HG03139 (cell line): ENCODE results near the gene TFF3.

Experiments
- ATAC-seq: cut with Tn5 transposase; IDR thresholded peaks from one replicate; pipeline ENCODE4 v1.9.1; 2021; ENCODE audit not compliant: unreplicated experiment

Gene TFF3

DNA sequence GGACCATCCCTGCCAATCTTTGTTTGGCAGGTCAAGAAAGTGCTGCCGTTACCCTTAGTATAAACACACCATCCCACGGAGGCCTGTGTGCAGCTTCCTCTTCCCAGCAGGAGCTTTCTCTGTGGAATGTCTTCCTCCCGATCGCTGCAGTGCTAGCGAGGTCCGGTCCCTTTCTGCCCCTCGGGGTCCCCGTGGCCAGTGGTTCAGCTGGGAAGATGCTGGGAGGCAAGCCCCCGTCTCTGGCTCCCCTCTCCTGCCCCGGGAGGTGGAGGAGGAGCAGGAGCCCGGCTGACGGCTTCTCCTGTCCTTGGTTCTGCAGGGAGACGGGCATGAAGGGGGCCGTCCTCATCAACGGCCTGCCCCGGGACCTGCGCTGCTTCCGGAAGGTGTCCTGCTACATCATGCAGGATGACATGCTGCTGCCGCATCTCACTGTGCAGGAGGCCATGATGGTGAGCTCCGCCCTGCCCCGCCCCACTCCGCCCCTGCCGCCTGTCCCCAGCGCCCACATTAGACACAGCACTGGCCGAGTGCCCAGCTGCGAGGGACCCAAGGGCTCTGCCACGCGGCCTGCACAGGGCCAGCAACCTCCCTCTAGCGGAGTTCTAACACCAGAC is 42.1 kb downstream of the TFF3 start:
- ATAC-seq: no peak

DNA sequence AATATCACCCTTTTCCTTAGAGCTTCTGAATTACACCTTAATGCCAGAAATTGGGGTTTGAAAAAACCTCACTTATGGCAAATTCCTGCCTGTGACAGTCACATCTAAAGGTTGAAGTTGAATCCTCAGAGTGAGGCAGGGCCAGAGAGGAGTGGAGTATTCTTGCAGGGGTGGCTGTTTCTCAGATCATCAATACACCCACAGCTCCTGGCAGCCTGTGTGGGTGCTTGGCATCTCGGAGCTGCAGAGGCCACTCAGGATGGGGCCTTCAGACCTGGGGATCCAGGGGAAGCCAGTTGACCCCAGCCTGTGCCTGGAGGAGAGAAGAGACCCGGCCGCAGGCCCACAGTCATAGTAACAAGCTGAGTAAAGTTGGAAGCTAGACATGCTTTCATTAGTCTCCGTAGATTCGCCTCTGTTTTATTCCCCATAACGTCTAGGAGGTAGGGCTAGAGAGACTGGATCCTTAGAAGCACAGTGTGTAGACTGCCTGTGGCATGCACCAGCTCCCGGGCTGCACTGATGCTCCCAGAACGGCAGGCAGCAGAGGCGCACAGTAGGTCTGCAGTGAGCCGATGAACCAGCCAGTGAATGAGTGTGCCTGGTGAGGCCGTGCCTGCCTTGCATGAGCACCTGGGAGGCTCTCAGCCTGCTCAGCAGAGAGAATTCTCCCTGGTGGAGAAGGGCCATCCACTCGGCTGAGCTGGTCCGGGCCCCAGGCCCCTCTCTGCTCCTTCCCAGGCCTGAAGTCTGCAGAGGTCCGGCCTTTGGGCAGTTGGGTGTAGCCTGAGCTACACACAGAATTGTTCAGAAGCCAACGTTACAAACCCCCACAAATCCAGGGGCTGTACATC is 42.9 kb downstream of the TFF3 start:
- no peak for ATAC-seq

DNA sequence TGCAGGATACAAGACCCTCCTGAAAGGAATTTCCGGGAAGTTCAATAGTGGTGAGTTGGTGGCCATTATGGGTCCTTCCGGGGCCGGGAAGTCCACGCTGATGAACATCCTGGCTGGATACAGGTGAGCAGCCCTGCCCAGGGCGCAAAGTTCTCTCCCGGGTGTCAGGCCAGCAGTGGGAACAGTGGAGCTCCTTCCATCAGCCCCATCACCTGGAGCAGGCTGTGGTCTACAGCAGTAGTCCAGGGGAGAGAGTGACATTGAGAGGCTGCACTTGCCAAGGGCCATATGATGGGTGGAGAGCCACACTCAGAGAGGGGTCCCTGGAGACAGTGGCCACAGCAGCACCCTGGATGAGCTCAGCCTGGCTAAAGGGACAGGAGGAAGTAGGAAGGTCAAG is 44.1 kb downstream of the TFF3 start:
- no peak for ATAC-seq

DNA sequence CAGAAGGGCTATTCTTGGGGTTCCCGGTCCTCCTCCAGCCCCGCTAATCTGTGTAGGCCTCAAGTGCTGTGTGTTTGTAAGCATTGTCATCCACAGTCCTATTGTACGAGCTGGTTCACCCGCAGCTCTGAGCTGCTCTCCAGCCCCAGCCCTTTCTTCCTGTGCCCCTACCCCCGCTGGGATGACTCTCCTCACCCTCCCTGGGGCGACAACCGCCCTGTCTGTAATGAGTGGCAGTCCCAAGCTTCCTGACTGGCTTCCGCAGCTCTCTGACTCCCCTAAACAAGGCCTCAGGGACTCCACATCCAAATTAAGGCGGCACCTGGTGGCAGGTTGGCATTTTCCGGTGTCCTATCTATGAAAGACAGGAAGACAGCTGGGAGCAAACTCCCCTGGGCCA is 45.8 kb downstream of the TFF3 start:
- no peak for ATAC-seq

DNA sequence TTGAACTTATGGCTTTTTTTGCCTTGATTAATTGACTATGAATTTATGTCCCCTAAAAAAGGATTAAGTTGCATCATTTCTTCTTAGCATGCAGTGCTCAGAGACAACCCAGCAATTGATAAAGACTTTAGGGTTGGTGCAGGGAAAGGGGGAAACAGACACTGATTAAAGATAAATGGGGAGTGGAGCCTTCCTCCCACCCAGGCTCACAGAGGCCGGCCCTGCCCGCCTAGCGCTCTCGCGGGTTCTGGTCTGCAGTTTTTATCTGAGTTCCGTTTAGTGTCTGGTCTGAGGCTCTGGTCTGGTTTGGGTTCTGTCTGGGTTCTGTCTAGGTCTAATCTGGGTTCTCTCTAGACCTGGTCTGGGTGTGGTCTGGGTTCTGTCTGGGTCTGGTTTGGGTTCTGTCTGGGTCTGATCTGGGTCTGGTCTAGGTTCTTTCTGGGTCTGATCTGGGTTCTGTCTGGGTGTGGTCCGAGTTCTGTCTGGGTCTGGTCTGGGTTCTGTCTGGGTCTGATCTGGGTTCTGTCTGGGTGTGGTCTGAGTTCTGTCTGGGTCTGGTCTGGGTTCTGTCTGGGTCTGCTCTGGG is 48.1 kb downstream of the TFF3 start:
- ATAC-seq: no peak

DNA sequence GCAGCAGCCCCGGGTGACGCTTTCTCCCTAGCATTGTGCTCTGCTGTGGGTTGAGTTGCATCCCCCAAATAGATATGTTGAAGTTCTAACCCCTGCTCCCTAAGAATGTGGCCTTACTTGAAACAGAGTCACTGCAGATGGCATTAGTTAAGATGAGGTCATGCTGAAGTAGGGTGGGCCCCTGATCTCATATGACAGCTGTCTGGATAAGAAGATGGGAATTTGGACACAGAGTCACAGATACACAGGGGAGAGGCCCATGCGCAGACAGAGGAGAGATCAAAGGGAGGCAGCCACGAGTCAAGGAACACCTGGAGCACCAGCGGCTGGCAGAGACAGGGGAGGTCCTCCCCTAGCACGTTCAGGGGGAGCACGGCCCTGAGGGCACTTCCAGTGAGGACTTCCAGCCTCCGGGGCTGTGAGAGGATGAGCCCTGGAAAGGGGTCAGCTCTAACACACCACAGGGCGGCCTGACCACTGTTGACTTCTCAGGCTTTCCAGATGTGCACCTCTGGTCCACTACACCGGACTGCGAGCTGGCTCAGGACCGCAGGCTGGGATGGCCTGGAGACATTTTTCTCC is 49.9 kb downstream of the TFF3 start:
- ATAC-seq: no peak

DNA sequence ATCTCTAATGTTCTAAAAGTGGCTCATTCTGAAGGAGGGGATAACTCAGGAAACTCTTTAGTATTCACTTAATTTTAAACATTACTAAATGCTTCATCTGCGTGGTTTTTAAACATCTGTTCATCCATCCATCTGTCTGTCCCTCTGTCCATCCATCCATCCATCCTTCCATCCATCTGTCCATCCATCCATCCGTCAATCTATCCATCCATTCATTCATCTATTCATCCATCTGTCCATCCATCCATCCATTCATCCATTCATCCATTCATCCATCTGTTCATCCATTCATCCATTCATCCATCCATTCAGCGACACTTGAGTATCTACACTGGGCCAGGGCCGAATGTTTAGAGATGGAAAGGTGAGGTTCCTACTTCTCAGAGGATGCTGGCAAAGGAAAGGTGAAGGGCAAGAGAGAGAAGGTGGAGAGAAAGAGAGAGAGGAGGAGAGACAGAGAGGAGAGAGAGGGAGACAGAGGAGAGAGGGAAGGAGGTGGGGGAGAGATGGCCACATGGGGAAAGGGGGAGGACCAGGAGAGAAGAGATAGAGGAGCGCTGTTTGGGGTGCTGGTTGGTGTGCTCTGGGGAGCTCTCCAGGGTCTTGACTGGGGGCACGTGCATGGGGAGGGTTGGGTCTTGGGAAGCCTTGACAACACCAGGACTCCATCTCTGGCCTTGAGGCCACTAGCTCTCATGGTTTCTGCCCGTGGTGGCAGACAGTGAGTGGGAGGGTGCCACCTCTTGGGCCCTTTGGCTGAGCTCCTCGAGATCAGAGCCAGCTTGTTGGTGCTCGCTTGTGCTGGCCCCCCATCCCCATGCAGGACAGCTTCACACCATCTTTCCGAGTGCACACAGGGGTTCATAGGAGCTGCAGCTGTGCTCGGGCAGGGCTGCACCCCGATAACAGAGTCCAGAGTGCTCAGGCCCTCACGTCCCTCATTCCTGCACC is 50.7 kb downstream of the TFF3 start:
- no peak for ATAC-seq

DNA sequence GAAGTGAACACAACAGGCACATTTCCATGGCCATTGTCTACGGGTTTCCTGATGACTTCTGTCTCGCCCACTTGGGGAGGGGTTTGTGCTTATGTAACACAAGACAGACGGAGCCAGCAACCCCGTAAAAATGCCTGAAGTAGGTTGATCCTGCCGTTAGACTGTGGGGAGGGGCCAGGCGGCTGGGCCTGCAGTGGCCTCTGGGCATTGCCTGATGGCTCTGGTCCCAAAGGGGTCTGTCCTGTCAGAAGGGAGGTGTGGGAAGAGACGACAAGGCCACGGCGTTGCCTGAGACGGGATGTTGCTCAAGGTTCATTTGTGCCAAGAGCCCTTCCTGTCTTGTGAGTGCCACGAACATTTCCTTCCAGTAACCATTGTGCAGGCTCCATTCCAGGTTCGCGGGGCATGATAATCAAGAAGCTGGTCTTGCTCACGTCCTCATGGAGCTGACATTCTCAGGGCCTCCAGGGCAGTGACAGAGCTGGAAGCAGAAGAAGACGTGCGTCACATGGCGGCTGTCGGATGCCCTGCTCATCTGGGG is 51.5 kb downstream of the TFF3 start:
- ATAC-seq: no peak

DNA sequence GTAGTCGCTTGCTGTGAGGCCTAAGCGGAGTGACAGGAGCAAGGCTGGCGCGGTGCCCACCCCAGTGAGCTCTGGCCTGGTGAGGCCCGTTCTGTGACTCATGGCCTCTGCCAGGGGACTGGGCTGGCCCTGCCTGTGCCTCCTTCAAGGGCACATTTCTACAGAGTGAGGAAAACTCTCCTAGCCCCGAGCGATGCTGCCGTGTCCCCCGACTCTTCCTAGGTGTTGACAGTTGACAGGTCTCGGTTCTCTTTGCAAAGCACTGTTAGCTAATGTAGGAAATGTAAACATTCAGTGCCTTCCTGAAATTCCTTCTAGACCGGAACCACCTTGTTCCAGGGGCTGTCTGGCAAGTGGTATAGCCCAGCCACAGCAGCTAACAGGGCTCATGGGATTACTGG is 52.4 kb downstream of the TFF3 start:
- ATAC-seq: no peak

DNA sequence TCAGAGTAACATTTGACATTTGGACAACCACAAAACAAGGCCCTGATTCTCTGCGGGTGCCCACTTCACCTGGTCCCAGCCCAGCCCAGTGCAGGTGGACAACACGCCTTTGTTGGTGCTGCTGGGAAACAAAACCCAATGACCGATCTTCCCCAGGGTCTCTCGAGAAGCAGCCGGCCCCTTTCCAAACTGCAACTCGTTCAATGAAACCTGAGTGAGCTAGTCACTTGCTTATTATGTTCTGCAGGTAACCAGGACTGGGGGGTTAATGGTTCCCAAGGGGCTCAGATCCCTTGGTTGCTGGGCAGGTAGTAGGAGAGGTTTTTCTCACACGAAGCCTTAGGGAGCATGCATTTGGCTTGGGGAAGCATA is 53.4 kb downstream of the TFF3 start:
- no peak for ATAC-seq
